Right renal pelvis (tissue), 4 donors: ENCODE data around the gene STX18. TPM values are rescaled to one million over a fixed set of nuclear protein-coding genes. Genes with fewer than 3 reads are reported as not detected.
"Not testable (repeated sequence)": the region's sequence is repeated elsewhere in the genome, so short reads cannot be mapped to it uniquely, and the experiment has no call there.

Source experiments
- DNase-seq, 4 donors: peaks; one replicate each; pipeline ENCODE4 v3.0.0-alpha.2; 2013; ENCODE audit warnings: low read depth in 4 of 4, low spot score in 3 of 4, missing footprints in 1 of 4
- polyA plus RNA-seq, 4 donors: library from polyadenylated mRNA; unstranded; fragments of 120-200 nt; gene quantifications; one replicate each; pipeline ENCODE4 v1.2.1, GENCODE V29; 2013; ENCODE audit not compliant: insufficient read length in 4 of 4

Gene STX18
- polyA plus RNA-seq = 10 to 100 TPM; 66.7 to 91.0 (median 78.7) TPM

GRCh38 chr4:4541661-4542570 is at the start of gene STX18:
Gene STX18 (minus strand): TSS chr4:4542048. CDS start chr4:4541964, 84 bp downstream.
- peak; percentile 75 to 88 (median 80) for DNase-seq

- no peak for DNase-seq
Measured at GRCh38 chr4:4591071-4591470, 49.2 kb upstream of the STX18 start.

- DNase-seq = no peak
Measured at GRCh38 chr4:4590546-4590945, 48.7 kb upstream of the STX18 start.

- DNase-seq = no peak
Measured at GRCh38 chr4:4585012-4585670, 43.3 kb upstream of the STX18 start.

GRCh38 chr4:4583606-4584005 is 41.8 kb upstream of the STX18 start:
- no peak for DNase-seq

- DNase-seq = no peak
Measured at GRCh38 chr4:4582653-4583052, 40.8 kb upstream of the STX18 start.

DNA sequence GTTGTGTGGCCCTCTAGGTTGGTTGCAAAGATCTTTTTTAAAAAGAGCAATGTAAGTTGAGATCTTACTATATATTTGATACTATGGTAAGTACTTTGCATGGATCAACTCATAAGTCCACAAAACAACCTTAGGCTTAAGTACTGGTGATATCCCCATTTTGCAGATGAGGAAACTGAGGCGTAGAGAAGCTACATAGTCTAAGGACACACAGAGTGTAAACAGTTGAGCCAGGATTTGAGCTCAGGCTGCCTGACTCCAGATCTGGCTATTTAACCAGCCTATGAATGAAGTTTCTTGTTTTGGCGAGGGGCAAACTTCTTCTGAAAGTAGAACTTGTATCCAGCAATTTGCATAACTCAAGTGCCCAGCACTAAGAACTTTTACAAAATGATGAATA is 38.6 kb upstream of the STX18 start:
- DNase-seq = no peak

GRCh38 chr4:4578981-4579380 is 37.1 kb upstream of the STX18 start:
- DNase-seq = no peak

- no peak for DNase-seq
Measured at GRCh38 chr4:4577359-4577875, 35.6 kb upstream of the STX18 start.

GRCh38 chr4:4575284-4576211 is 33.7 kb upstream of the STX18 start:
- peak; percentile 39 to 53 (median 46) for DNase-seq

DNA sequence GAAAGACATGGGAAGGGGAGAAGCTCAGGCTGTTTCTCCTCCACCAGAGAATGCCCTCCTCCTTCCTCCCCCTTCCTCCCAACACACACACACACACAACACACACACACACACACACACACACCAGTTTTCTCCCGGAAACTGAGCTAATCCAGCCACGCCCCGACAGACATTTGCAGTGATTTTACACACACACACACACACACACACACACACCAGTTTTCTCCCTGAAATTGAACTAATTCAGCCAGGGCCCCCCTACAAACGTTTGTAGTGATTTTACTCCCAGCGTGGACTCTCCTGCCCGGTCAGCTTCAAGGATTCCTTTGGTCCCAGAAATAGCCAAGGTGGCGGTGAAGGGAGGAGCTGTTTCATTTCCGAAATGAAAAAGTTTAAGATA is 32.9 kb upstream of the STX18 start:
- DNase-seq = peak; percentile 68 to 85 (median 76)

GRCh38 chr4:4574052-4574451 is 32.2 kb upstream of the STX18 start:
- DNase-seq = no peak

DNA sequence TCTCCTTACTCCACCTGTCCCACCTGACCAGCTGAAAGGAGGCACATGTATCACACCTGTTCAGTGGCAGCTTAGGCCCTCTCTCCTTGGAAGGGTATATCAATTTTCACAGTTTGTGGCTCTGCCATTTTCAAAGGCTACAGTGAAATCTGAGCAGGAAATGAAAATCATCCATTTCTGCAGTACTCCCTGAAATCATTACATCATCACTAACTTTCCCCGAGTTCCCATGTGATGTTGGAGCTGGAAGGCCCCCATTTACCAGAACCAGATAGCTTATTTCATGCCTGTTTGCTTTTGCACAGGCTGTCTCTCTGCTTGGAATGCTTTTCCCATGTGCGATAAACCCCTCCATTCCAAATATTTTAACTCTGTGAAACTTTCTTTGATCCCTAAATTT is 31.0 kb upstream of the STX18 start:
- no peak for DNase-seq

DNA sequence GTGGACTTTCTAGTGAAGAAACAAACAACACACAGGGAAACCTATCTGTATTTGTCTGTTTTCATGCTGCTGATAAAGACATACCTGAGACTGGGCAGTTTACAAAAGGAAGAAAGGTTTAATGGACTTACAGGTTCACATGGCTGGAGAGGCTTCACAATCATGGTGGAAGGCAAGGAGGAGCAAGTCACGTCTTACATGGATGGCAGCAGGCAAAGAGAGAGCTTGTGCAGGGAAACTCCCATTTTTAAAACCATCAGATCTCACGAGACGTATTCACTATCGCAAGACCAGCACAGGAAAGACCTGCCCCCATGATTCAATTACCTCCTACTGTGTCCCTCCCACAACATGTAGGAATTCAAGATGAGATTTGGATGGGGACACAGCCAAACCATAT is 28.0 kb upstream of the STX18 start:
- not testable (repeated sequence) for DNase-seq

DNA sequence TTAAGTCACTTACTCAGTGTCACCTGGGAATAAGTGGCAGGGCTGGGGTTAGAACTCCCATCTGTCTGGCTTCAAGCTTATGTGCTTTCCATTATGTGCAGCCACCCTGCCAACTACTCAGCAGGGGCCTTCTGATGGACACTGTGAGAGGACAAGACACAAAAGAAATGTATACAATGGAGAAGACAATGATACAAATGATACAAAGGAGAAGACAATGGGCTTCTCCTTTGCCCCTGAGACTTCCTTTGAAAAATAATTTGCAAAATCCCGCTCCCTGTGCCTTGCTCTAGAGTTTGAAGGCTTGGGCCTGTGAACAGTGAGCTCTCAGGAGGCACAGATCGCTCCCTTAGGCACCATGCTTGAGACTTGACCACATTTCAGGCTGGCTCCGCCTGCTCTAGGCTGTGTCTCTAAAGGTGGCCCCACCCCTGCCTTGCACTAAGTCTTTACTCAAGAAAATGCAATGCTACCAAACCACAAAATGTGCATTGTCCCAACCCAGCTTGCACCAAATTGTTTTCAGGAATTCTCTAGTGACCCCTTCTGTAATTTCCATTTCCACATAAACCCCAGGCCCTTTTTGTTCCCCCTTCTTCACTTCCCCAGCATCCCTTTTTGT is 27.1 kb upstream of the STX18 start:
- no peak for DNase-seq

DNA sequence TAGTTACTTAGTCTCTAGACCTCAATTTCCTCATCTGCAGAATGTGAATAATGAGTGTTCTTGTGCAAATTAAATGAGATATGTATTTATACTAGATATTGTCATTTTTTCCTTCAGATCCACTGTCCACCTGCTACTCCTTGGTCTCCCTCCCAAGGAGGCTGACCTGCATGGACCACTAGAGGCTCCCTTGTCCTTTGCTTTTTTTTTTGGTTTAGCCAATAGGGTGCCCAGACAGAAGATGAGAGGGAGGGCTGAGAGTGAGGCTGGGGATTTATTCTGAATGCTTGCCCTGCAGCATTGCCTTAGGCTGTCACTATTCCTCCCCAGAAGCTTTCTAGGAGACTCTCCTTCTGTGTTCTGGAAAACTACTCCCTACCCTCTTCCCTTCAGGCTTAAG is 24.5 kb upstream of the STX18 start:
- DNase-seq = not testable (repeated sequence)

- no peak for DNase-seq
Measured at GRCh38 chr4:4564522-4564921, 22.7 kb upstream of the STX18 start.

DNA sequence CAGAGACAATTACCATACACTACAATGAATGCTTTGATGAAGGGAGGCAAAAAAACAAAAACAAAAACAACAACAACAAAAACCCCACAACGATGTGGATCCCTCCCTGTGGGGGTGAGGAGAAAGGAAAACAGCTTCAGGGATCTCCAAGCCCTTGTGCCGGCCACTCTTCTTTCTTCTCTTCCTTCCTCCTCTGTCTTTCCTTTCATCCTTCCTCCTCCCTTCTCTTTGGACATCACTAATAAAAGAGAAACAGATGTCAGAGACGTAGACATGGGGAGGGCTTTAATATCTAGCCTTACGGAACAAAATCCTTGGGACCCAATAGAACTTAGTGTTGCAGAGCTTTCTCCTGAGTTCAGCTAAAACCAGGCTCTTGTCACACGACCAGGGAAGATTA is 18.8 kb upstream of the STX18 start:
- no peak for DNase-seq

DNA sequence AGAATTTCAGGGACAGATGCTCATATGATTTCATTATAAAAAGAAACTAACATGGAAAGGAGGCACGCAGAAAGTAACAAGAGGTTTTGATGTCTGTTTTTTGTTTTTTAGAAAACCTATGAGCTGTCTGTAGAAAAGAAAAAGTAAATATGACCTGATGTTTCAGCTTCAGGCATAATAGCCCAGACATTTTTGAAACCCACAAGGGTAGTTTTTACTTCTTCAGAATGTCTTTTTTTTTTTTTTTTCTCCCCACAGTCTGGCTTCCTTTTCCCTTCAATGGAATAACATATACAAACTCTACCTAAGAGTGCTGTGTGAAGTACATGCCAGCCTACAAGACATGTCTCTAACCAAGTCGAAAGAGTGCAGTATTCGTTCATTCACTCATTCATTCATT is 18.3 kb upstream of the STX18 start:
- DNase-seq = no peak

- no peak for DNase-seq
Measured at GRCh38 chr4:4559596-4559995, 17.7 kb upstream of the STX18 start.
